H9 (cell line): ENCODE data around the gene DTNB. TPM values are rescaled to one million over a fixed set of nuclear protein-coding genes. Genes with fewer than 3 reads are reported as not detected.

Source experiments
- DNase-seq: peaks from one replicate; pipeline ENCODE4 v3.0.0-alpha.2; 2017
- H2AFZ ChIP-seq: one replicate; pipeline ENCODE4 v1.6.1; 2013; ENCODE audit warnings: mild to moderate bottlenecking, low read length, control low read depth, moderate library complexity
- H2AK5ac ChIP-seq: 2 replicates; pipeline ENCODE4 v1.6.1; 2013; ENCODE audit warnings: low read length, control low read depth, mixed read lengths; ENCODE audit not compliant: insufficient read length
- H2BK120ac ChIP-seq: one replicate; pipeline ENCODE4 v1.6.1; 2013; ENCODE audit warnings: low read depth, mild to moderate bottlenecking, low read length, control low read depth, inconsistent platforms; ENCODE audit not compliant: poor library complexity, severe bottlenecking
- H2BK12ac ChIP-seq: 2 replicates; pipeline ENCODE4 v1.6.1; 2013; ENCODE audit warnings: low read length, control low read depth, mixed read lengths, low read depth; ENCODE audit not compliant: insufficient read length
- H2BK15ac ChIP-seq: 2 replicates; pipeline ENCODE4 v1.6.1; 2013; ENCODE audit warnings: low read depth, low read length, control low read depth
- H2BK20ac ChIP-seq: one replicate; pipeline ENCODE4 v1.6.1; 2013; ENCODE audit warnings: low read depth, mild to moderate bottlenecking, low read length, control low read depth, inconsistent platforms; ENCODE audit not compliant: poor library complexity, severe bottlenecking
- H2BK5ac ChIP-seq: 2 replicates; pipeline ENCODE4 v1.6.1; 2013; ENCODE audit warnings: low read length, control low read depth, mixed read lengths; ENCODE audit not compliant: insufficient read length
- H3K14ac ChIP-seq: 2 replicates; pipeline ENCODE4 v1.6.1; 2013; ENCODE audit warnings: low read length, control low read depth; ENCODE audit not compliant: insufficient read depth
- H3K18ac ChIP-seq: 2 replicates; pipeline ENCODE4 v1.6.1; 2013; ENCODE audit warnings: low read depth, mild to moderate bottlenecking, mixed read lengths, low read length, control low read depth; ENCODE audit not compliant: insufficient read length
- H3K23ac ChIP-seq: 2 replicates; pipeline ENCODE4 v1.6.1; 2013; ENCODE audit warnings: low read length, control low read depth, mixed read lengths, low read depth; ENCODE audit not compliant: insufficient read length
- H3K23me2 ChIP-seq: 2 replicates; pipeline ENCODE4 v1.6.1; 2013; ENCODE audit warnings: low read depth, mild to moderate bottlenecking, mixed read lengths, low read length, control low read depth; ENCODE audit not compliant: insufficient read length, poor library complexity, severe bottlenecking
- H3K27ac ChIP-seq: 2 replicates; pipeline ENCODE4 v1.5.1; 2013; ENCODE audit warnings: low read length, control low read depth, mixed read lengths, low read depth; ENCODE audit not compliant: insufficient read length
- H3K27me3 ChIP-seq: 2 replicates; pipeline ENCODE4 v1.6.1; 2013; ENCODE audit warnings: low read length, control low read depth, inconsistent platforms; ENCODE audit not compliant: insufficient read depth
- H3K4ac ChIP-seq: 2 replicates; pipeline ENCODE4 v1.6.1; 2013; ENCODE audit warnings: low read depth, mild to moderate bottlenecking, control low read depth, inconsistent platforms, low read length, moderate library complexity
- H3K4me1 ChIP-seq: 2 replicates; pipeline ENCODE4 v1.6.1; 2013; ENCODE audit warnings: low read length, control low read depth, inconsistent platforms; ENCODE audit not compliant: insufficient read depth
- H3K4me2 ChIP-seq: 2 replicates; pipeline ENCODE4 v1.6.1; 2013; ENCODE audit warnings: low read length, control low read depth, mixed read lengths; ENCODE audit not compliant: insufficient read length, insufficient read depth
- H3K56ac ChIP-seq: 2 replicates; pipeline ENCODE4 v1.6.1; 2013; ENCODE audit warnings: low read depth, mild to moderate bottlenecking, mixed read lengths, low read length, control low read depth; ENCODE audit not compliant: insufficient read length
- H3K79me1 ChIP-seq: 2 replicates; pipeline ENCODE4 v1.6.1; 2013; ENCODE audit warnings: low read depth, mild to moderate bottlenecking, moderate library complexity, low read length, control low read depth, inconsistent platforms; ENCODE audit not compliant: insufficient read depth, poor library complexity, severe bottlenecking
- H3K79me2 ChIP-seq: 2 replicates; pipeline ENCODE4 v1.6.1; 2013; ENCODE audit warnings: low read length, control low read depth, inconsistent platforms; ENCODE audit not compliant: insufficient read depth
- H3K9ac ChIP-seq: 2 replicates; pipeline ENCODE4 v1.6.1; 2013; ENCODE audit warnings: low read length, control low read depth, mixed read lengths; ENCODE audit not compliant: insufficient read length; ENCODE audit errors: extremely low read depth
- H3K9me3 ChIP-seq: one replicate; pipeline ENCODE4 v1.6.1; 2013; ENCODE audit warnings: low read depth, low read length, inconsistent platforms; ENCODE audit not compliant: control insufficient read depth
- H3T11ph ChIP-seq: one replicate; pipeline ENCODE4 v1.6.1; 2013; ENCODE audit warnings: mild to moderate bottlenecking, low read length, control low read depth, inconsistent platforms
- H4K20me1 ChIP-seq: one replicate; pipeline ENCODE4 v1.6.1; 2013; ENCODE audit not compliant: control insufficient read depth, insufficient read length, insufficient read depth
- H4K5ac ChIP-seq: 2 replicates; pipeline ENCODE4 v1.6.1; 2013; ENCODE audit warnings: low read depth, mild to moderate bottlenecking, mixed read lengths, low read length, control low read depth; ENCODE audit not compliant: insufficient read length
- H4K8ac ChIP-seq: replicated peaks from 2 replicates; pipeline ENCODE4 v1.6.1; 2013; ENCODE audit warnings: low read length, control low read depth, mixed read lengths, low read depth; ENCODE audit not compliant: insufficient read length
- H4K91ac ChIP-seq: 2 replicates; pipeline ENCODE4 v1.6.1; 2013; ENCODE audit warnings: low read depth, mild to moderate bottlenecking, moderate library complexity, mixed read lengths, low read length, control low read depth; ENCODE audit not compliant: insufficient read length
- H3K27ac Mint-ChIP-seq, 3 experiments: 2 replicates in 2 of 3; 3 replicates in 1 of 3; pipeline ENCODE4 v1.8.0; 2020 to 2021; ENCODE audit warnings: mixed read lengths in 3 of 3, mild to moderate bottlenecking in 1 of 3, moderate library complexity in 1 of 3
- H3K27me3 Mint-ChIP-seq: 2 replicates; pipeline ENCODE4 v1.8.0; 2021; ENCODE audit warnings: low read depth, mild to moderate bottlenecking, moderate library complexity, mixed read lengths
- H3K36me3 Mint-ChIP-seq, 3 experiments: 2 replicates in 2 of 3; 3 replicates in 1 of 3; pipeline ENCODE4 v1.8.0; 2020 to 2021; ENCODE audit warnings: low read depth in 3 of 3, mixed read lengths in 3 of 3; ENCODE audit not compliant: insufficient read depth in 1 of 3
- H3K4me1 Mint-ChIP-seq, 2 experiments: 2 replicates each; pipeline ENCODE4 v1.8.0; 2020; ENCODE audit warnings: mixed read lengths in 2 of 2
- H3K4me3 Mint-ChIP-seq, 2 experiments: 2 replicates in 1 of 2; 3 replicates in 1 of 2; pipeline ENCODE4 v1.8.0; 2020 to 2021; ENCODE audit warnings: mild to moderate bottlenecking in 2 of 2, mixed read lengths in 2 of 2, moderate library complexity in 1 of 2
- H3K9me3 Mint-ChIP-seq, 2 experiments: 2 replicates in 1 of 2; 3 replicates in 1 of 2; pipeline ENCODE4 v1.8.0; 2020; ENCODE audit warnings: mild to moderate bottlenecking in 2 of 2, mixed read lengths in 2 of 2, moderate library complexity in 1 of 2
- WGBS: extraction: QIAGEN DNeasy Blood & Tissue Kit; methylation state at CpG from one replicate; pipeline ENCODE4 v1.1.7; 2013; ENCODE audit warnings: missing lambda C conversion rate, low lambda C conversion rate, mixed read lengths; ENCODE audit not compliant: insufficient read length; ENCODE audit errors: extremely low coverage; 5-methylcytosine and 5-hydroxymethylcytosine counted together
- total RNA-seq: library from RNA; stranded (reverse); gene quantifications from 2 replicates; pipeline ENCODE4 v1.2.1, GENCODE V29; 2021
- TF ChIP-seq, protein P1 (sequence below): fragments of 200-600 bp; sonication (generic); conservative IDR thresholded peaks from 3 replicates; pipeline ENCODE4 v1.8.0; 2021; ENCODE audit warnings: antibody characterized with exemption, mild to moderate bottlenecking

The DTNB gene
- total RNA-seq, 1 experiment from 2014 or later, result 26.7 TPM

- no peaks in the 10 kb centered on the region for H3K9me3 ChIP-seq
- H3K27me3 Mint-ChIP-seq, result no peaks in the 10 kb centered on the region
- H3K4me2 ChIP-seq, result no peak overlapping the region
- H3K14ac ChIP-seq, result no peak overlapping the region
- no peaks in the 10 kb centered on the region for H3K9me3 Mint-ChIP-seq
- H3K4me3 Mint-ChIP-seq, result no peak overlapping the region
- H3K9ac ChIP-seq, result no peak overlapping the region
- H3K4ac ChIP-seq, result no peak overlapping the region
- H3K4me1 ChIP-seq, result peaks cover 6% of the 10 kb centered on the region; the same call in 1 of the 2 replicates
- no peak for DNase-seq
- no peak overlapping the region for H3K18ac ChIP-seq
- H3K23me2 ChIP-seq, result no peaks in the 10 kb centered on the region
- no peak overlapping the region for H2BK20ac ChIP-seq
- no peak overlapping the region for H4K5ac ChIP-seq
- no peak overlapping the region for H3K27ac ChIP-seq
- no peak overlapping the region for H2BK15ac ChIP-seq
- H3K4me1 Mint-ChIP-seq, result peaks cover 15 to 18% of the 10 kb centered on the region in 2 experiments
- H3K36me3 Mint-ChIP-seq, result peaks cover 0 to 10% (median 2%) of the 10 kb centered on the region in 3 experiments; a peak in 2 of 7 replicates
- no peak overlapping the region for H2AFZ ChIP-seq
- no peak overlapping the region for H3K23ac ChIP-seq
- H4K8ac ChIP-seq, result no peak overlapping the region
- no peak overlapping the region for H2BK5ac ChIP-seq
- no peak overlapping the region for H2BK120ac ChIP-seq
- H3K79me1 ChIP-seq, result no peaks in the 10 kb centered on the region
- TF ChIP-seq, protein P1, sequence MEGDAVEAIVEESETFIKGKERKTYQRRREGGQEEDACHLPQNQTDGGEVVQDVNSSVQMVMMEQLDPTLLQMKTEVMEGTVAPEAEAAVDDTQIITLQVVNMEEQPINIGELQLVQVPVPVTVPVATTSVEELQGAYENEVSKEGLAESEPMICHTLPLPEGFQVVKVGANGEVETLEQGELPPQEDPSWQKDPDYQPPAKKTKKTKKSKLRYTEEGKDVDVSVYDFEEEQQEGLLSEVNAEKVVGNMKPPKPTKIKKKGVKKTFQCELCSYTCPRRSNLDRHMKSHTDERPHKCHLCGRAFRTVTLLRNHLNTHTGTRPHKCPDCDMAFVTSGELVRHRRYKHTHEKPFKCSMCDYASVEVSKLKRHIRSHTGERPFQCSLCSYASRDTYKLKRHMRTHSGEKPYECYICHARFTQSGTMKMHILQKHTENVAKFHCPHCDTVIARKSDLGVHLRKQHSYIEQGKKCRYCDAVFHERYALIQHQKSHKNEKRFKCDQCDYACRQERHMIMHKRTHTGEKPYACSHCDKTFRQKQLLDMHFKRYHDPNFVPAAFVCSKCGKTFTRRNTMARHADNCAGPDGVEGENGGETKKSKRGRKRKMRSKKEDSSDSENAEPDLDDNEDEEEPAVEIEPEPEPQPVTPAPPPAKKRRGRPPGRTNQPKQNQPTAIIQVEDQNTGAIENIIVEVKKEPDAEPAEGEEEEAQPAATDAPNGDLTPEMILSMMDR, result no peak
- no peak overlapping the region for H3K27ac Mint-ChIP-seq
- H3K27me3 ChIP-seq, result no peaks in the 10 kb centered on the region
- H2AK5ac ChIP-seq, result no peak overlapping the region
- no peaks in the 10 kb centered on the region for H4K20me1 ChIP-seq
- no CpG with 5 or more reads among the region's 6 CpGs for WGBS
- H4K91ac ChIP-seq, result no peak overlapping the region
- H3T11ph ChIP-seq, result no peak overlapping the region
- H3K56ac ChIP-seq, result no peak overlapping the region
- H2BK12ac ChIP-seq, result no peak overlapping the region
- no peaks in the 10 kb centered on the region for H3K79me2 ChIP-seq
Measured at GRCh38 chr2:25595393-25595792, 78.0 kb downstream of the DTNB start.
